Astrocyte of the hippocampus (primary cell): Measurements from ENCODE around the gene SOX13.
A peak's percentile ranks its signal among the peaks of the same experiment; 100 is the strongest.

Experiments used
- DNase-seq: peaks from one replicate; pipeline ENCODE4 v3.0.0; 2011; ENCODE audit warnings: low read depth, low spot score

SOX13 gene

DNA sequence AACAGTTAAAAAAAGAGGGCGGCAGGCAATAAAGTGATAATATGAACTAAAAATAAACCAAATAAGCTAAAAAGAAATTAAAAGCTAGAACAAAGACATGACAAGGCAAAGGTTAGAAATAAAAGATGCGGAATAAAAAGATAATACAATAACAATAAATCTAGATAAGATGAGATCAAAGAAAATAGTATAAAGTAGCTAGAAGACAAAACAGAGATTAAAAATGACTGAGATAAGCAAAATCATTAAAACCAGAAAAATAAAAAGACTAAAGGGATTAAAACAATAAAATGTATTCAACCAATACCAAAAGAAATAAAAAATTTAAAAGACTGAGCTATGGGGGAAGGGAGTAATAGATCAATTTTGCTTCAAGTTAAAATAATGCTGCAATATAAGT is 10.8 kb upstream of the SOX13 start:
- no peak for DNase-seq

DNA sequence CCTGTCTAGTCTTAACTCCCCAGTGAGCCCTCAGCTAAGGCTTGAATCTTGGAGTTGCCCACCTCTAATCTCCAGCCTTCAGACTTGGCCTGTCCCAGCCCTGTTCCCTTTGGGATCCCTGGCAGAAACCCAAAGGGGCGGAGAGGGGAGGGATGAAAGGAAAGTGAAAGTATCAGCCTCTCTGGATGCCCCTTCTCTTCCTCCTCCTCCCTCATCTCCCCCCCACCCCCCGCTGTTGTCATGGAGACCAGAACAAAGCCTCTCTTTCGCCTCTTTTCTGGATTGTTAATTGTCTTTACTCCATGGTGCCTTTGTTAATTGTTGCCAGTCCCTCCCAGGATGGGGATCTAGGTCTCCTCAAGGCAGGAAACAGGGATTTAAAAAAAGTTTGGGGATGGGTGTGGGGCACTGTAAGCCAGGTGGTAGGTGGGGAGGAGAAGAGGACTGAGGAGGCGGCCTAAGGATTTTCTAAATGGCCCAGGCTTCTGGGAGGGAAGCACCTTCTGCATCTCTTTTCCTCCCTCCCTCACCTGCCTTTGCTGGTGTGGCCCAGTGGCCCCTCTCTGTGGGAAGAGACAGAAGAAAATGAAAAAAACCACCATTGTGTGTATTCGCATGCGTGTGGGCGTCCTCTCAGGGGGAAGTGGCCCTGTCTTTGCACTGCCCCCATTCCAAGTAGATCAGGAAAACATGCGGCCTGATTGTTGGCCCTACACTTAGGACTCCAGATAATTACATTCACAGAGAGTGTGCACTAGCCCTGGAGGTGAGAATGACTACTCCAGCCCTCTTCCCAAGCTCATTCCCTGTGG is 7.5 kb upstream of the SOX13 start:
- peak; percentile 56 for DNase-seq

DNA sequence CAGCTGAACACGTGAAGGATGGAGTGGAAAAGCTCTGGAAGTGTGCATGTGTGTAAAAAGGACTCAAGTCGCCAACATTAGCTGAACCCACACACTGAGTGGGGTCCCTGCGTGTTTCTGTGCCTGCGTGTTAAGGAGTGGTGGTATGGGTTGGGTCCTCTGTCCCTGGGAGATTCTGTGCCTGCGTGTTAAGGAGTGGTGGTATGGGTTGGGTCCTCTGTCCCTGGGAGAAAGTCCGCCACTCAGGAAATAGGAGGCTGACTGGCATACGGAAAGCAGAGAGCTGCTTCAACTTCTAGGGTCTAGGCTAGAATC is 7.0 kb upstream of the SOX13 start:
- DNase-seq, result no peak

DNA sequence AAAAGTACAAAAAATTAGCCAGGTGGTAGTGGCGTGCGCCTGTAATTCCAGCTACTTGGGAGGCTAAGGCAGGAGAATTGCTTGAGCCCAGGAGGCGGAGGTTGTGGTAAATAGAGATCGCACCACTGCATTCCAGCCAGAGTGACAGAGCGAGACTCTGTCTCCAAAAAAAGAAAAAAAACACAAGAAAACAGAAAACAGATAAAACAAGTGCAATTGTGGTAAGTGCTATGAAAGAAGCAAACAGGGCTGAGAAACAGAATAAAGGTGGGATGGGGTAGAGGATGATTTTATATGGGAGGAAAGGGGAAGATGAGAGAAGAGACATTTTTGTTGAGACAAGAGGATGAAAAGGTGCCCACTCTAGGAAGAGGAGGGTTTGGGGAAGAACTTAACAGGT is 5.0 kb upstream of the SOX13 start:
- no peak for DNase-seq

DNA sequence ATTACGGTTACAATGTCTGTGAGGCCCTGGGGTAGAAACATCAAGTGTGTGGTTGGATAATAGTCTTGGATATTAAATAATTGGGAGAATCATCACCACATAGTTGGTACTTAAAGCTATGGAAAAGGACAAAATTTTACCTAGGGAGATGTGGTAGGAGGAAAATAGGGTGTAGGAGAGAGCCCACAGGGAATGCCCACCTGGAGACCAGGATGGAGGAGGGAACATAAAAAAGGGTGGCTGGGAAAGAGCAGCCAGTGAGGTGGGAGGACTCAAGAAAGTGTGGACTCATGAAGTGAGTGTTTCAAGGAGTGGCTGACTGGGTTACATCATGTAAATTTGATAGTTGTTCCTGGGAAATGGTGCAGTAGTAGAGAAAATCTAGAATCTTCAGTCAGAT is 3.0 kb upstream of the SOX13 start:
- no peak for DNase-seq

DNA sequence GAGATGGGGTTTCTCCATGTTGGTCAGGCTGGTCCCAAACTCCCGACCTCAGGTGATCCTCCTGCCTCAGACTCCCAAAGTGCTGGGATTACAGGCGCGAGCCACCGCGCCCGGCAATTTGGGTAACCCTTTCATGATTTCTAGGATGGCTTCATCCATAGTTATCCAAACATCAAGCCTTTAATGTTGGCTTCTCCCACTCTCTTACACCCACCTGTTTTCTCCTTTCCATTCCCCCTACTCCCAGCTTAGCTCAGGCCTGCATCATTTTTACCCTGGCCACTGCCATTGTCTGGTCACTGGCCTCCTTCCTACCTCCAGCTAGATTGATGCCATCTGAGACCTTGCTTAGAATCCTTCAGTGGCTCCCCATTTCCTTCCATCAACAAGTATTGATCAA is 2.0 kb upstream of the SOX13 start:
- no peak for DNase-seq

DNA sequence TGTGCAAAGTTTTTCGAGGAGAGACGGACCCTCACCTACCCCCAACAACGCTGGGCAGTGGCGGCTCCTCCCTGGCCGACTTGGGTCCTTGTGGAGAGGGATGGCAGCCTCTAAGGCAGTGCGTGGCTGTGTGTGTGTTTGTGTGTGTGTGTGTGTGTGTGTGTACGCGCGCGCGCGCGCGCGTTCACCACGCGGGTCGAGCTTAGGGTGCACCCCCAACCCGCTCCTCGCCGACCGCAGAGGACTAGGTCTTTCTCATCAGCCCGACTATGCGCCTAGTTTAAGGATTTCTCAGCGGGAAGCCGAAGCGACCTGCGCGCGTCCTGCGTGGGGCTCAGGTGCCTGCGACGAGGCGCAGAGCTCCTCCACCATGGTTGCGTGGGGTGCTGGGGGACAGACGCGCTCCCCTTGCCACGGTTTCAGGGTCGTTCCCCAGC is 940 bp downstream of the SOX13 start:
- DNase-seq, result no peak

DNA sequence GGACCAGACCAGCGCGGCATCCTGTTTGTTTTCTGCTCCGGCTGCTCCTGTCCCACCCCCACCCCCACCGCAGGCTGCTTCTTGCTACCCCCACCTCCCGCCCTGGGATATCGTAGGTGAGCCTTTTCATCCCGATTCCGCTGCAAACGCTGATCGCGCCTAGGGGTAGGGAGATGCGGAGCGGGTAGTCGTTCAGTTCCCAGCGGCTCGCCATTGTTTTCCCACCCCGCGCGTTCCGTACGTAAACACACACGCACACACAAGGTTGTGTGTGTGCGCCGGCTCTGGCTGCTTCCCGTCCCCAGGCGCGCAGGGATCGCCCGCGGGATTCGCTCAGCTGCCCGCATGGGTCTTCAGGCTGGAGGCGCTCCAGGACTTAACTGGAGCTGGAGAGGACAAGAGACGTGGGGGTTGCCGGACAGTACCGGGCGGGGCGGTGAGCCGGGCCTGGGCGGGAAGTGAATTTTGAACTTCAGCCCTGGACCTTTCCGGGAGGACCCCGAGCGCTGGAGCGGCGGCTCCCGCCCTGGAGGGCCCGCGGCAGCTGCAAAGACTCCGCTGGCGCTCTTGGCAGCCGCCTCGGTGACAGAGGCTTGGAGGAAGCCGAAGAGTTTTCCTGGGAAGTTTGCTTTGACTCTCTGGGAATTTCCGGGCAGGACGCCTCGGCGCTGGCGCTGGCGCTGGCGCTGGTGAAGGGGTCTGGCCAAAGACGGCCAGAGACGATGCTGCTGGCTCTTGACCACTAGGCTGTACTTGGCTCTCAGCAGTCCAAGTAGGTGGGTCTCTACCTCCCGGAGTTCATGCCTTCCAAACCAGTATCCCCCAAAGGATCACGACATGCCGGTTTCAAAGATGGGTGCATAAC is 1.6 kb downstream of the SOX13 start:
- DNase-seq, result peak; percentile 76

DNA sequence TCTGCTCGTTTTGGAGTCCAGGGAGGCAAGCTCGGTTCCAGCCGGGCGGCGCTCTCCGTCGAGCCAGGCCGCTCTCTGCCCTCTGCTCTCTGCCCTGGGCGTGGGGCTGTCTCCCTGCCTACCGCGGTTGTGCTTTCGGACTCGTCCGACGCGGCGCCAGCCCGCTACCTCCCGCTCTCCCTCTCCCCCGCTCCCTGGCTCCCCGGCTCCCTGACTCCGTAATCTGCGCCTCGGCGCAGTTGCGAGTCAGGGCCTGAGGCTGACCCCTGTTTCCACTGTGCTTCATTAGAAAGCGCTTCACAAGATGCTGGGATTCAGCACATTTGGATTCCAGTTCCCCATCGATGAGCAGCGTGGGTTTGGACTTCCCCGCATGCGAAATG is 2.2 kb downstream of the SOX13 start:
- DNase-seq, result peak; percentile 48

DNA sequence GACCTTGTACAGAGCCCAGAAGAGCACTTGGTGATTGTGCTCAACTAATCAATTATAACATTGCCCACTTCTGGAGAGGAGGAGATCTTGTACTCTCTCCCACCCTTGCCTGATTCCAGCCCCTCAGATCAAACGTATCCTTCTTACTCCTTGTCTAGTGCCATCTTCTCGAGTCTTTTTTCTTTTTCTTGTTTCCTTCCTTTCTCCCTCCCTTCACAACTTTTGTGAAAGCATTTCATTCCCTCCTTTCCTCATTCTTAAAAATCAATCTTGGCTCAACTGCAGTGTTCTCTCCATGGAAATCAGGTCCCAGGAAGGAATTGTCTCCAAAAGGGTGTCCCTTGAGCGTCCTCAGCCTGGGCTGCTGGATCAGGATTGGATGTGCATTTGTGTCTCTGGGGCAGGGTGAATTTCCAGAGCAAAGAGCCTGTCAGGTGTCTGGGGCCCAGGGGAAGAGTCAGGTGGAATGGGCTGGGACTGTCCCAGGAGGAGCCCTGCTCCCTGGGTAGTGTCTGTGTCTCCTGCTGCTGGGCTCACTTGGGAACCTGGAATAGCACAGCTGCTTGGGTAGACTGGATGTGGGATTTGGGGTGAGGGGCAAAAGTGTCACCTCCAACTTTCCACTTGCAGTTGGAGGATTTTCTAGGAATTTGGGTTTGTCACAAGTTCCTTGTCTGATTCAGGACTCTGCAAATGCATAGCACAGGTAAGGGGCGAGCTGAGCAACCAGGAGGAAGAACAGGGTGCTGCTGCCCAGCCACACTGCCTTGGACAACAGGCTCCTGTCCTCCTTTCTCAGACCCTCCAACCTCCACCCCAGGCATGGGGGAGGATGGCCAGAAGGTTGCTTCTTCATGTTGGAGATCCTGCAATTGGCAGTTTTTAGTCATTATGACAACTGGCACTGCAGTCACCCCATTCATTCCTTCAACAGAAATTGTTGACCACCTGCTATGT is 3.3 kb downstream of the SOX13 start:
- DNase-seq, result no peak

DNA sequence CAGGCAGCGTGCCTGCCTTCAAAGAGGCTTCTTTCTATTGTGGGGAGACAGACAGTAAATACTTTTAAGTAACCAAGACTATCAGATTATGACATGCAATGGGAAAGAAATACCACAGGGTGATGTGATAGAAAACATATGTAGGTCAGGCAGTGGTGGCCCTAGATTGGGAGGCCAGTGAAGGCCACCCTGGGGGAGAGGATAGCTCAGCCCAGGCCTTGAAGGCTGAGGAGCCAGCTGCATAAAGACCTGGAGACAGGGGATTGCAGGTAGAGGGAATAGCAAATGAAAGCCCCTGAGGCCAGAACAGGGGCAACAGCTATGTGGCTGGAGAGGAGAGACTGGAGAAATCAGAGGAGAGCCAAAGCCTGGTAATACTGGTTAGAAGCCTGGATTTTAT is 4.0 kb downstream of the SOX13 start:
- DNase-seq, result no peak

DNA sequence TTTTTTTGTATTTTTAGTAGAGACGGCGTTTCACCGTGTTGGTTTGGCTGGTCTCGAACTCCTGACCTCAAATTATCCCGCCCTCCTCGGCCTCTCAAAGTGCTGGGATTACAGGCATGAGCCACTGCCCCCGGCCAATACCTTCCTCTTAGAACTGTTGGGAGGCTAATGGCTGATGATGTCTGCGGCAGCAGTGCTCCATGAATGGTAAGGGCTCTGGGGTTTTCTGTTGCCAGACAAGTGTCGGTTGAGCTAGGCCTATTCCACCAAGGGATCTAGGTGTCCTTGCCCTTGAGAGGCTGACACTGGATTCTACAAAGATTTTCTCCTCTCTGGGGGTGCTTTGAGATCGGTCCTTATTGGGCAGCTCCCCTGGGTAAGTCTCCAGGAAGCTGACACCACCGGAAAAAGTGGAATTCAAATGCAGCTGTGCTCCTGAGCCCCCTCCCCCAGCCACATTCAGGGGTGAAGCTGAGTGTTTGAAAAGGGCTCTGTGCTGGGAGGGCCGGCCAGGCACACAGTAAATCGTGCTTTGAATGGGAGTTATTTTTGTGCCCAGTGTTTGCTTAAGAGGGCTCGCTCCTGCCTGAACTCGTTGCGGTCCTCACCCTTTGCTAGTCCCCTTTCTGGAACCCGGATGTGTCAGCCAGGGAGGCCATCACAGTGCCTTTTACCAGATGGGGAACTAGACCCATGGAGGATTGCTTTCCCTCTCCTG is 5.2 kb downstream of the SOX13 start:
- peak; percentile 50 for DNase-seq

DNA sequence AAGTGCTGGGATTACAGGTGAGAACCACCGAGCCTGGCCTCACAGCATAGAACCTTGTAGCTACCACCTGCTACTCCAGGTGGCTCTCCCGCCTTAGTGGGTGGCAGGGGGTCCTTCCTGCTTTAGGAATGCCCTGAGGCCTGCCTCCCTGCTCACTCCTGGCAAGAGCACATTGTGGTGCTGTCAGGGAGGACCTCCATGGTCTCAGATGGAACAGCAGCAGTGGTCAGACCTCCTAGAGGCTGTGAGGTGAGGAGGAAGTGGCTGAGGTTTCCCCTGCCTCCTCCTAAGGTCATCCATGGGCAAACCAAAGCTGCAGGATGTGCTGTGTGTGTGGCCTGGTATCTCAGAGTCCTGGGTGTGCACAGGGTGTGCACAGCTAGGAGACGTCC is 6.7 kb downstream of the SOX13 start:
- DNase-seq, result peak; percentile 29

DNA sequence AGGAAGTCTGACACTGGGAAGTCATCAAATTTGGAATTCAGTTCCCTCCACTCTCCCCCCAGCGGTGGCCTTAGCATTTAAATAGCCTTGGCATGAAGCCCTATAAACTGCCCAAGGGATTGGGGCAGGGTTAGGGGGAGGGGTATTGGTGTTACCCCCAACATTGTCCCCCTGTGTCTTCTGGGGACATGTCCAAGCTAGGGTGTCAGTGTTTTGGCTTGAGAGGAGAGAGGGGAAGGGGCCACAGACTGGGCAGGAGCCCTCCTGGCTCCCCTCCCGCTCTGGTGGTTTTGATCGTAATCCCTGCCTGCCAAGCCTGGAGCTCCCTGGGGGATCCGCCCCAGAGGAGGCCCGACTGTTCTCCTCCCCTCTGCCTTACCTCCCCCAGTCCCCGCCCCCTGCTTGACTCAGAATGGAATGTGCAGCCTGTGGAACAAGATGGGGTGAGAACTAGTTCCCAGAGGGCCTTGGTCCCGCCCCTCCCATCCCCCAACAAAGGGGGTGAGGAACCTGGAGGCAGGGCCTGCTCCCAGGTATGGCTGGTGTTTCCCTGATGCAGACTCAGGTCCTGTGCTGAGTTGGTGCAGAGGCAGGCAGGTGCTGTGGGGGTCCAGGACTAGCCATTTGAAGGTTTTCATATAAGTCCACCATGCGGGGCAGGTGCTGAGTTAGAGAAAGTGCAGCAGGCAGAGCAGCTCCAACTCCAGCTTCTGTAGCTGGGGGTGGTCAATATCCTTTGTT is 7.4 kb downstream of the SOX13 start:
- DNase-seq, result peak; percentile 96

DNA sequence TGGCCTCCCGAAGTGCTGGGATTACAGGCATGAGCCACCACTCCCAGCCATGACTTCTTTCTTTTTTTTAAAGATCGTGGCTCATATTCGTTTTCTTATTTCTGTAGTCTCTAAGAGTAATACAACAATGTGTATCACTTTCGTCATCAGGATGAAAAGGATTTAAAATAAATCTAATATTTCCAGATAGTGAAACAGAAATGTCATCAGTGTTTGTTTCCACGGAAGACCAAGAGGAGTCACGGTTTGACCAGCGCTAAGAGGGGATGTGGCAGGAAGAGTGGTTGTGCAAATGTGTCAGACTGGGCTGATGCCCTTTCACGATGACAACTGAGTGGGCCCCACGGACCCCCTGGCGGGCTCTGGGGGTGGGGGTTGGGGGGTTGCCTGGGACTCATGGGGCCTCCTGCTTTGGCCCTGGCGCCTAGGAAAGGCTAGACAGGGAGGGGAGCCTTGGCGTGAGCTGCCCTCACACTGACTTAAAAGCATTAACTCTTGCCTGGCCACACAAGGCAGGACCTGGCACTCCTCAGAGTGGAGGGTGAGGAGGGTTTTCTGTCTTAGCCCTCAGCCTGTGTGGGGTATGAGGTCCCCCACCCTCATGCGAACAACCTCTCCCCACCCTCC is 8.4 kb downstream of the SOX13 start:
- no peak for DNase-seq

DNA sequence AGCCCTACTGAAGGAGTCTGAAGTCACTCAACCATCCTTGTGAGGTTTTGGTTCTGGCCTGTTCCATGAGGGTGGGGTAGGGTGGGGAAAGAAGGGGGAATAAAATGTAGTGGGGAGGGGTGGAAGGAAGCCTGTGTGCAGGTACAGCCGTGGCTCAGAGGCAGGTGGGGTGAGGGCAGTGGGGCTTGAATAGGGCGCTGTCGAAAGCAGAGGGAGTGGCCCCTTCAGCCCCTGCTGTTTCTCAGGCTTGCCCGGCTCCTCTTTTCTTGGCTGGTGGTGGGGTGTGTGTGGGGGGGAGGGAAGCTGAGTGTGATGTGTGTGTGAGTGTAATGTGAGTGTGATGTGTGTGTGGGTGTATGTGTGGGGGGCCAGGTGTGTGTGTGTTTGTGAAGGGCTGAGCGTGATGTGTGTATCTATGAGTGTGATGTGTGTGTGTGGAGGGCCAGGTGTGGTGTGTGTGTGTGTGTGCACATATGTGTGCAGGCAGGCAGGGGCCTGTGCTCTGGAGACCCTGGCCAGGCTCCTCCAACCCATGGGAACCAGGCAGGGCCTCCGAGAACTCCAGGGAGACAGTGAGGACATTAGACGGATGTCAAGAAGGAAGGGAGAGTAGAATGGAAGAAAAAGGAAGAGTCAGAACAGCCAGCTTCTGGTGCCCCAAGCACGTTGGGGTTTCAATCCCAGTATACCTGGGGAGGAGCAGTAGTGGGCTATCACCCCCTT is 9.0 kb downstream of the SOX13 start:
- no peak for DNase-seq

DNA sequence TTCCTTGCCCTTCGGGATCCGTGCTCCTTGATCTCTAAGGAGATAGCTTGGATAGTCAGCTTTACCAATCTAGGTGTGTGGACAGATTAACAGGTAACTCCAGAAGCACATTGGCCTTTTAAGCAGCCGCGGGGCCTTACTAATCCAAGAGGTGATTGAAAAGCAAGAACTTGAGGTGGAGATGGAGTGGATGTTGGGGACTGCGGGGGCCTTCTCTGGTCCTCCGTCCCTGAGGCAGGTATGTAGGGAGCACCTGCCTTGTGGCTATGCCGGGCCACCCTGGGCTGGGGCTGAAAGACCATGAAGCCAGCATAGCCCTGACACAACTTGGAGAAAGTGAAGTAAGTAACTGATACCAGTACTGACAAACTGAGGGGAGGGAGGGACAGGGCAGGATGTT is 10.6 kb downstream of the SOX13 start:
- no peak for DNase-seq

DNA sequence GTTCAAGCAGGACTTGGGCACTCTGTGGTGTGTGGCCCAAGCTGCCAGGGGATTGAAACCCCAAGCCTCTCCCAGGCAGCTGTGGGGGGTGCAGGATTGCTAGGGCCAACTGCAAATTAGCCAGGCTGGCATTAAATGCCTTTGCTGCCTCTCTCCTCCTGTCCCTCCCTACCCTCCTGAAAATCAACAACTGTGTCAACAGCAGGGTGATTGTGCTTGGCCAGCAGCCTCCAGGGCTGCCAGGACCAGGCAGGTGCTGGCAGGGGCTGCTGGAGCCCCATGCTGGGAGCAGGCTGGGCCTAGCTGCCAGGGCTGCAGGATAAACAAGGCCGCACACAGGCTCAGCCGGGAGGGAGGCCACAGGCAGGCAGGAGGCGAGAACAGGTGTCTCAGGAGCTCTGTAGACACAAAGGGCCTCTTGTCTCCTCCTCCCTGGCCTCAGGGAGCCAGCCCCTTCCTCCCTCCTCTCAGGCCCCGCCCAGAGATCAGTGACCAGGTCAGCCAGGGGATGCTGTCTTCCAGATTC is 11.4 kb downstream of the SOX13 start:
- peak; percentile 69 for DNase-seq

DNA sequence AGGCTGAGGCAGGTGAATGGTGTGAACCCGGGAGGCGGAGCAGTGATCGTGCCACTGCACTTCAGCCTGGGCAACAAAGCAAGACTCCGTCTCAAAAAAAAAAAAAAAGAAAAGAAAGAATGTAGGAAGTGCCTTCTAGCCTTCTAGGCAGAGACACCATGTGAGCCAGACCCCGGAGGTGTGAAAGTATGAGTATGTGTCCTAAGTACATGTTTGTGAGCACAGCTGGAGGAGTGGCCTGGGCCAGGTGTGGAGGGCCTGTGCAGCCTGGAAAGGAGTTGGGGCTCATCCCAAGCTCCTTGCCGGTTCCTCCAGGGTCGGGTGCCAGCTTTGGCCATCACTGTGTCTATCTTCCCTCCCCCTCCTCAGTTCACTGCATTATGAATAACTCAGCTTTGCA is 13.0 kb downstream of the SOX13 start:
- no peak for DNase-seq
